VCaP (cell line): ENCODE measurements around the gene HARBI1.
A peak's percentile ranks its signal among the peaks of the same experiment; 100 is the strongest.

Experiments used
- H3K27ac ChIP-seq: fragments of 450-650 bp; 2 replicates; pipeline ENCODE4 v1.5.1; 2017
- CTCF ChIP-seq: fragments of 450-650 bp; conservative IDR thresholded peaks from 2 replicates; pipeline ENCODE4 v1.5.1; 2017; ENCODE audit warnings: mild to moderate bottlenecking, moderate library complexity

Gene HARBI1

GRCh38 chr11:46560300-46560991 is 56.6 kb downstream of the HARBI1 start:
- TF ChIP-seq CTCF, result no peak
- peak overlapping the region; percentile 20 for H3K27ac ChIP-seq

GRCh38 chr11:46559815-46560214 is 57.2 kb downstream of the HARBI1 start:
- H3K27ac ChIP-seq, result peak overlapping the region; percentile 20; the same call in 1 of the 2 replicates
- TF ChIP-seq CTCF, result no peak

GRCh38 chr11:46557684-46558151 is 59.3 kb downstream of the HARBI1 start:
- TF ChIP-seq CTCF, result no peak
- H3K27ac ChIP-seq, result no peak overlapping the region

- no peak for TF ChIP-seq CTCF
- H3K27ac ChIP-seq, result peak overlapping the region; percentile 83
Observed at GRCh38 chr11:46555267-46556054, 61.6 kb downstream of the HARBI1 start.

- peak overlapping the region; percentile 83 for H3K27ac ChIP-seq
- no peak for TF ChIP-seq CTCF
Observed at GRCh38 chr11:46554213-46555147, 62.5 kb downstream of the HARBI1 start.

GRCh38 chr11:46553814-46554212 is 63.2 kb downstream of the HARBI1 start:
- H3K27ac ChIP-seq, result peak overlapping the region; percentile 83
- TF ChIP-seq CTCF, result no peak
